GM21619 (cell line): ENCODE results near the gene SAMD5.

ENCODE experiments used
- ATAC-seq: cut with Tn5 transposase; IDR thresholded peaks from one replicate; pipeline ENCODE4 v1.9.1; 2021; ENCODE audit not compliant: unreplicated experiment

Gene SAMD5

GRCh38 chr6:147508042-147508865 lies at the start of gene SAMD5:
TSS of gene SAMD5 (plus strand) at chr6:147508690. CDS start at chr6:147508929, 239 bp downstream.
- ATAC-seq = peak; percentile 45

- ATAC-seq = no peak
These were observed 48.7 kb upstream of the SAMD5 start for GRCh38 chr6:147459780-147460179.

DNA sequence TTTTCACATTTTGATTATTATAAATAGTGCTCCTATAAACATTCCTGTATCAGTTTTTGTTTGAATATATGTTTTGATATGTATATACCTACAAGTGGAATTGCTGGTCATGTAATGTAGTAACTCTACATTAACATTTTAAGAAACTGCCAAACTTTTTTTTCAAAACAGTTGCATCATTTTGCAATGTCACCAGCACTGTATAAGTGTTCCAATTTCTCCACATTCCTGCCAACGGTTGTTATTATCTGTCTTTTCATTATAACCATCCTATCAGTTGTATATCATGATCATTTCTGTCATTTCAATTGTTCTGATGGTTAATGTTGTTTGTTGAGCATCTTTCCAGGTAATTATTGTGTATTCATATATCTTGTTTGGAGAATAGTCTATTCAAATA lies 44.8 kb upstream of the SAMD5 start:
- no peak for ATAC-seq

DNA sequence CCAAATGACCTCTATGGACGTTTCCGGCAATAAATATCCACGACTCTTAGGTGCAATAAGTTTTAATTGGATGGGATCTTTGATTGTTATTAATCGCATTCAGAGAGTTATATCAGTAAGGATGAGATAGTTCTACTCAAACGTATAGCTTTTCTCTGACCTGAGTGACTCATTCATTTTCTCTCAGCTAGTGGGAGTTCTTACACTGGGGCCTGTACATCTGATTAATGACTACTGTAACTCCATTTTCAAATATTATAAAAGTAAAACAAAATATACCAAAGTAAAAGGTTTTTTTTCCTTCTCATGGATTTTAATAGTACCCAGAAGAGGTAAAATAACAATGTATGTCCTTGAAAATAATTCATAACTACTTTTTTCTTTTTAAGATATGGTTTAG lies 41.1 kb upstream of the SAMD5 start:
- no peak for ATAC-seq

DNA sequence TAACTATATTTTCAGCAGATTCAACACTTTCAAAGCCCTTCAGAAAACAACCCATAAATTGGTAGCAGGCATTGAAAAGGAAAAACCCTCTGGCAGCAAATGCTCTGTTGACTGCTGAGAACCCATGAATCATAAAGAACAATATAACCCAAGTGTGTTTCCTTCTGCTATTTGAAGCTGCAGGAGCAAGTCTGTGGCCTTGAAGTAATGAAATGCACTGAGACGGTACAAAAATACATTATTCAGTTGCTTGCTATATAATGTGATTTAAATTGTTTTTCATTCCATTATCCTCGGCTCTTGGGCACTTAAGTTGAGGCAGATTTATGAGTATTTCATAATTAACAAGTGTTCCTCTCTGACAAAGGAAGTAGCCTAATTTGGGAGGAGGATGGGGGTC lies 40.6 kb upstream of the SAMD5 start:
- ATAC-seq = no peak

DNA sequence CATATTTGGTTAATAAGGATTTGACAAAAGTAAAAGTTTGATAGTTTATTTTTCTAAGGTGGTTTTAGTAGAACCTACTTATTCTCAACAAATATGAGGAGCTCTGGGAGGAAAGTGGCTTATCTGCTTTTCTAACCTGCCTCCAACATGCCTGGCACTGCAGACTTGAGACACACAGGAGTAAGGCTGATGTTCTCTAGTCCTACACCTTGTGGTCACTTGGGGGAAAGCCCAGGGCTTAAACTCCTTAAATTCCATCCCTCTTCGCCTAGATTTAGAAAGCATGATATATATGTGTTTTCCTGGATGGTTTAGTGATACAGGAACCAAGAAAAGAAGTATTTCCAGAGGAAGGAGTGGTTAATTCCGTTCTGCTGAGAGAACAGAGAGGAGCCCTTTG lies 39.9 kb upstream of the SAMD5 start:
- ATAC-seq = no peak

DNA sequence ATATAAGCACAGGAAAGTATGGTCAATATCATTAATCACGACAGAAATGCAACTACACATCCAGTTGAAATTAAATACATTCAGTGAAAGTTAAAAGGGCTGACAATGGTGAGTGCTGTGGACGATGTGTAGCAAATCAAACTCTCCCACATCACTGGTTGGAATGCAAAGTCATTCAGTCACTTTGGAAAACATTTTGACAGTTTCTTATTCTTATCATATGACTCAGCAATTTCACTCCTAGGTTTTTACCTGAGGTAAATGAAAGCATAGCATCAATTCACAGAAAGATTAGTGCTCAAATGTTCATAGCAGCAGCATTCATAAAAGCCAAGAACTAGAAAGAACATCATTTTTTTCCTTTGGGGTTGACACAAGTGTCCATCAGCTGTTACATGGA lies 28.6 kb upstream of the SAMD5 start:
- no peak for ATAC-seq

DNA sequence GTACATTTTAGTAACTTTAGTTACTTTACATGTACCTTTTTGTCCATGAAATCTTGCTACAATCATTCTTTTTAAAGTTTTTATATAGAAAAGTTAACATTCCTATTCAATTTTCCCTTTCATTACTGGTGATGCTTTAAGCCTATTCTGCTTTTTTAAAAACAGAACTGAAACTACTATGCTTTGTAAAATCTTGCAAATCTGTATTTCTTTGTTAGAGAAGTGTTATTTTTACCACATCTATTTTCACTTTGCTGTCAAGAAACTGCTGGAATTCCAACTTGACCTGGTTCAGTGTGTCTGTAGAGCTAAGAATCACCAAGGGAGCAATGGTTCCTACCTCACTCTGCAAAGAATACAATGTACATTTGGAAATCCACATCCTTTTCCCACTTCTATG lies 21.8 kb upstream of the SAMD5 start:
- ATAC-seq = no peak

GRCh38 chr6:147497472-147497871 lies 11.0 kb upstream of the SAMD5 start:
- ATAC-seq = no peak

DNA sequence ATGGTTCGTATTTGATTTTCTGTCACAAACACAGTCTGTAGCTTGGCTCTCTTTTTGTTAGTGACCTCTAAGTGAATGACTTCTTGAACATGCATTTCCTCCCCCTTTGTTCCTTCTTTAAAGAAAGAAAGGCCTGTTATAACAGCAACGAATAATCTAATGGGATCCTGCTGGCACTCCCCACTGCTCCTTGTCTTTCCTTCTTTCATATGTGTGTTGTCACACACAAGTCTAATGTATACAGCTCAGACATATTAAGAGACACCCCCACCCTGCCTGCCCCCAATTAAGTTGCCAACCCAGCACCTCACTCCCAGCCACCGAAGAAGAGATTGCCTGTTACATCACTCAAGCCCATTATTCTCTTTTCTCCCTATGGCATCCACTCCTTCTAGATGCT lies 4.9 kb upstream of the SAMD5 start:
- ATAC-seq = no peak

- ATAC-seq = no peak
These were observed 3.6 kb upstream of the SAMD5 start for GRCh38 chr6:147504848-147505247.

DNA sequence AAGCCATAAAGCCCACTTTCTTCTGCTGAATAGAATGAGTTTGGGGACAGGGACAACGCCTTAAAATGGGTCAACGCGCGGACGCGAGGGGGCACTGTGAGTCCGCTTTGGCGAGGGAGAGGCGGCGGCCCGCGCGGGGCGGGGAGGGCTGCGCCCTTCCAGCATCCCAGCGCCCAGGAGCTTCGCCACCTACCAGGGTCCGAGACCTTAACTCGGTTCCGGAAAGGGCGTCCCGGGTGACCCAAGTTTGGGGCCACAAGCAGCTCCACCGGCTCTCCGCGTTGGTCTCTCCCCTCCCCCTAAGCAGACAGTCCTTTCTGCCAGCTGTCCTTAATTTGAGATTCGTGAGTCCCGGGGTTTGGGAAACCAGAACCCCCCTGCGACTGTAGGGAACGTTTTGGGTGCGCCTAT lies 1.8 kb upstream of the SAMD5 start:
- peak; percentile 35 for ATAC-seq

- ATAC-seq = no peak
These were observed 1.1 kb upstream of the SAMD5 start for GRCh38 chr6:147507162-147508041.

DNA sequence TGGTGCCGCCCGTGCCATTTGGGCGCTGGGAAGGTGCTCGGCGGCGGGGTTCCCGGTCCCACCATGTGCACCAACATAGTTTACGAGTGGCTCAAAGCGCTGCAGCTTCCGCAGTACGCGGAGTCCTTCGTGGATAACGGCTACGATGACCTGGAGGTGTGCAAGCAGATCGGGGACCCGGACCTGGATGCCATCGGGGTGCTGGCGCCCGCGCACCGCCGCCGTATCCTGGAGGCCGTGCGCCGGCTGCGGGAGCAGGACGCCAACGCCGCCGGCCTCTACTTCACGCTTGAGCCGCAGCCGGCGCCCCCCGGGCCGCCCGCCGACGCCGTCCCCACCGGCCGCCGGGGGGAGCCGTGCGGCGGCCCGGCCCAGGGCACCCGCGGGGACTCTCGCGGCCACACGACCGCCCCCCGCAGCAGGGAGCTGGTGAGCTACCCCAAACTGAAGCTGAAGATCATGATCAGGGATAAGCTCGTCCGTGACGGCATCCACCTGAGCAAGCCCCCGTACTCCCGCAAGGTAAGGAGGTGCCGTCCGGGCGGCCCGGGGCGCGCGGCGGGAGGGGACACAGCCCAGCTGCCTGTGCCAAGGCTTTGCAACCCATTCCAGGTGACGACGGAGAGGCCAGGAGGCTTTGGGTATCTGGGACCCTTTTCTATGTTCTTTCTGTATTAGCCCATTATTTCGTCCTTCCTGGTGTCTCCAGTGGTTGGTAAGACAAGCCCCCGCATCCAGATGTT lies 547 bp downstream of the SAMD5 start:
- no peak for ATAC-seq

- peak; percentile 62 for ATAC-seq
These were observed 1.4 kb downstream of the SAMD5 start for GRCh38 chr6:147509891-147510290.

DNA sequence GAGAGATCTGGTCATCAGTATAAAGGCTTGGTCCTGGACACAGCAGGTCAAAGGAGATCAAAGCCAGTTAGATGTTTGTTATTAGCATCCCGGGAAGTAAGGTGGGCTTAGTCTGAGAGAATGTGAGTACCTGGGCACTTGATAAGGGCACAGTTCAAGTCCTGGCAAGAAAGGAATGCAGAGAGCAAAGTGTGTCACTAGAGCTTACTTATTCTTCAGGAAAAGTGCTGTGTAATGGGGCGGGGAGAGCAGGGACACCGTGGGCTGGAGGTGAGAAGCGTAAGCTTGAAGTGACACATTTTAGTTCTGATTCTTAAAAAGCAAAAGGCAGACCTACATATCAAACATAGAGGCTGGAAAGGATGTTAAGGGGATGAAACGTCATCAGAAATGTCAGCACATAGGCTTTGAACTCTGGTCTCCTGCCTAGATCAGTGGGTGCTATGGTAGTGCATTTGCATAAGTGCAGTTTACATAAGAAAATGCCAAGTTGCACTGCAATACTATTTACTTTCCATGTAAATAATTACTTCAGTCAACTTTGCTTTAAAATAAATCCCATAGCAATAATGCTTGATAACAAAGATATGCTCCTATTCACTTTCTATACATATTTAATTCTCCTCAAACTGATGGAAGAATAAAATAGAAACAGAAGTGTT lies 2.6 kb downstream of the SAMD5 start:
- no peak for ATAC-seq

DNA sequence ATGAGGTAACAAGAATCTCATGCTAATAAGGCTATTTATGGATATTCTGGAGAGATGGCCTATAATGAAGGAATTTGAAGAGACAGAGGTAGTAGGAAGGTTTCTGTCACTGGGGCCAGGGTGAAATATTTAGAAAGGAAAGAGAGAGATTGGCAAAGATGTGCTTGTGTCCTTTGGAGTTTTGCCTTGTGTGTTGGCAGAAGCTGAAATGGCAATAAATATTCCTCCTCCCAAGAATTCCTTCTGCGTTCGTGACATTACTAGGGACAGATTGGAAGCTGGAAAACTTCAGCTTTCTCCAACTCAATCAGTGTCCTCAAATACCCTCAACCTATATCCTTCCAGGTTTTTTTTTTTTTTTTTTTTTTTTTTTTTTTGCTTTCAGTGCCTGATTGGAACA lies 6.3 kb downstream of the SAMD5 start:
- no peak for ATAC-seq

DNA sequence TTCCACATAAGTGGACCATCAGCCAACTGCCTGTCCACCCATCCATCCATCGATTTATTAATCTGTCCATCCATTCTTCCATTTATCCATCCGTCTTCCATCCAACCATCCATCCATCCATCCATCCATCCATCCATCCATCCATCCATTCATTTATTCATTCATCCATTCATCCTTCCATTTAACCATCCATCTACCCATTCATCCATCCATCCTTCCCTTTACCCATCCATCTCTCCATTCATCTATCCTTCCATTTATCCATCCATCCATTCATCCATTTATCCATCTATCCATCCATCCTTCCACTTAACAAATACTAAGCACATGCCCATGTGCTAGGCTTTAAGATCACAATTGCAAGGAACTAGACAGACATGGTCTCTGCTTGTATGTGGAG lies 6.8 kb downstream of the SAMD5 start:
- no peak for ATAC-seq

- ATAC-seq = no peak
These were observed 14.1 kb downstream of the SAMD5 start for GRCh38 chr6:147522597-147522996.

DNA sequence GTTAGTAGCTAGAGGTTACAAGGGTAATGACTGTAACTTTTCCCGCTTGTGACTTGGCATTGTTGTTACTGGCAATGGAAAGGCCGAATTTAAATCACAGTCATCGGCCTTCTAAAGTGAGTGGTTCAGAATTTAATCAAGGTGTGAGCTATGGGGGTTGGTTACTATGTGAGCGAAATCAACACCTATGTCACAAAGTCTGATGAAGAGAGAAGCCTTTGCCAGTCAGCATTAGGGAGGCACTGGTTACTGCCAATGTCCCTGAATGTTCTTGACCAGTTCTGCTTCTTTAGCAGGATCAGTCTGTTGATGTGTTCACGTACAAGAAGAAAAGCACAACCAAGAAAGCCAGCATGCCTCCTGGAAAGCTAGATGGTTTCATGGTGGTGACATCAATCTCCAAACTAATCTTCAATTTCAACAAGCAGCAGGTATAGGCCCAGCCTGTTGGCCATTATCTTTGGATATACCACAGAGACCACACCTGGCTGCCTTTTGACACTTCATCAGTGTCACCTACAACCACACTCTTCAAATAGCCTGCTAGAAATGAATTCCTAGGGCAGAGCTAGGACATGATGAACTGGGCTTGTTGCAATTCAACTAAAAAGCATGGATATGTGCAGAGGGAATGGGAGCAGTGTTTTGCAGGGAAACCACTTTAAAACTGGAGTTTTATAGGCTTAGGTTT lies 17.2 kb downstream of the SAMD5 start:
- no peak for ATAC-seq
